K562 (cell line): ENCODE measurements around the gene SPRED2.

Experiments used
- CCAR2 ChIP-seq: fragments of 200-400 bp; formaldehyde crosslinking; IDR thresholded peaks from 2 replicates; pipeline ENCODE4 v1.6.1; 2017; ENCODE audit warnings: mild to moderate bottlenecking, low read depth, low read length
- FOXK1 ChIP-seq: sonication (generic); formaldehyde crosslinking; IDR thresholded peaks from 2 replicates; pipeline ENCODE4 v1.8.0; 2022; ENCODE audit warnings: missing genetic modification reagents, mild to moderate bottlenecking, borderline replicate concordance
- HDAC6 ChIP-seq: IDR thresholded peaks from 2 replicates; pipeline ENCODE4 v1.6.1; 2012; ENCODE audit warnings: low read depth, mild to moderate bottlenecking, control low read depth, inconsistent platforms, low read length, moderate library complexity
- TF ChIP-seq, protein P1 (sequence below), 3 experiments: IDR thresholded peaks in 2 of 3; conservative IDR thresholded peaks in 1 of 3; 2 replicates each; pipeline ENCODE4 v1.5.1; 2011 to 2012; ENCODE audit warnings: low read length in 3 of 3, mild to moderate bottlenecking in 3 of 3, control low read depth in 2 of 3, improper control_type of control experiment in 1 of 3, inconsistent platforms in 1 of 3, low read depth in 1 of 3, mixed read lengths in 1 of 3, moderate library complexity in 1 of 3; ENCODE audit not compliant: insufficient read depth in 2 of 3
- TF ChIP-seq, protein P2 (sequence below): IDR thresholded peaks from 2 replicates; pipeline ENCODE4 v1.6.1; 2016; ENCODE audit warnings: missing genetic modification characterization, missing compliant biosample characterization

GRCh38 chr2:65403529-65403915 lies 28.9 kb downstream of the SPRED2 start:
- TF ChIP-seq FOXK1: no peak
- TF ChIP-seq, protein P1, sequence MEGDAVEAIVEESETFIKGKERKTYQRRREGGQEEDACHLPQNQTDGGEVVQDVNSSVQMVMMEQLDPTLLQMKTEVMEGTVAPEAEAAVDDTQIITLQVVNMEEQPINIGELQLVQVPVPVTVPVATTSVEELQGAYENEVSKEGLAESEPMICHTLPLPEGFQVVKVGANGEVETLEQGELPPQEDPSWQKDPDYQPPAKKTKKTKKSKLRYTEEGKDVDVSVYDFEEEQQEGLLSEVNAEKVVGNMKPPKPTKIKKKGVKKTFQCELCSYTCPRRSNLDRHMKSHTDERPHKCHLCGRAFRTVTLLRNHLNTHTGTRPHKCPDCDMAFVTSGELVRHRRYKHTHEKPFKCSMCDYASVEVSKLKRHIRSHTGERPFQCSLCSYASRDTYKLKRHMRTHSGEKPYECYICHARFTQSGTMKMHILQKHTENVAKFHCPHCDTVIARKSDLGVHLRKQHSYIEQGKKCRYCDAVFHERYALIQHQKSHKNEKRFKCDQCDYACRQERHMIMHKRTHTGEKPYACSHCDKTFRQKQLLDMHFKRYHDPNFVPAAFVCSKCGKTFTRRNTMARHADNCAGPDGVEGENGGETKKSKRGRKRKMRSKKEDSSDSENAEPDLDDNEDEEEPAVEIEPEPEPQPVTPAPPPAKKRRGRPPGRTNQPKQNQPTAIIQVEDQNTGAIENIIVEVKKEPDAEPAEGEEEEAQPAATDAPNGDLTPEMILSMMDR (IDR thresholded peaks at IDR 0.05 in 2 of 3, conservative IDR thresholded peaks at IDR 0.05 in 1 of 3; ENCODE audit: insufficient read depth in 2 of 3, low read depth in 1 of 3, low read length in 3 of 3): no peak
- TF ChIP-seq HDAC6: no peak
- TF ChIP-seq, protein P2, sequence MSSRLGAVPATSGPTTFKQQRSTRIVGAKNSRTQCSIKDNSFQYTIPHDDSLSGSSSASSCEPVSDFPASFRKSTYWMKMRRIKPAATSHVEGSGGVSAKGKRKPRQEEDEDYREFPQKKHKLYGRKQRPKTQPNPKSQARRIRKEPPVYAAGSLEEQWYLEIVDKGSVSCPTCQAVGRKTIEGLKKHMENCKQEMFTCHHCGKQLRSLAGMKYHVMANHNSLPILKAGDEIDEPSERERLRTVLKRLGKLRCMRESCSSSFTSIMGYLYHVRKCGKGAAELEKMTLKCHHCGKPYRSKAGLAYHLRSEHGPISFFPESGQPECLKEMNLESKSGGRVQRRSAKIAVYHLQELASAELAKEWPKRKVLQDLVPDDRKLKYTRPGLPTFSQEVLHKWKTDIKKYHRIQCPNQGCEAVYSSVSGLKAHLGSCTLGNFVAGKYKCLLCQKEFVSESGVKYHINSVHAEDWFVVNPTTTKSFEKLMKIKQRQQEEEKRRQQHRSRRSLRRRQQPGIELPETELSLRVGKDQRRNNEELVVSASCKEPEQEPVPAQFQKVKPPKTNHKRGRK (tag): no peak
- no peak for TF ChIP-seq CCAR2
